MM.1S (cell line): ENCODE results near the gene ARSI.

Source experiments
- DNase-seq: peaks from one replicate; pipeline ENCODE4 v3.0.0-alpha.2; 2015
- H2AFZ ChIP-seq: fragments of 300-600 bp; sonication (generic); 2 replicates; pipeline ENCODE4 v1.6.0; 2016; ENCODE audit warnings: antibody characterized with exemption, low read length
- H3F3A ChIP-seq: fragments of 300-600 bp; sonication (generic); 2 replicates; pipeline ENCODE4 v1.6.1; 2016; ENCODE audit warnings: mild to moderate bottlenecking, antibody characterized with exemption, low read length, moderate library complexity, mixed read lengths; ENCODE audit not compliant: insufficient read depth
- H3K27ac ChIP-seq: fragments of 300-600 bp; sonication (generic); 2 replicates; pipeline ENCODE4 v1.5.1; 2016; ENCODE audit warnings: mild to moderate bottlenecking, low read length
- H3K27me3 ChIP-seq: fragments of 300-600 bp; sonication (generic); replicated peaks from 2 replicates; pipeline ENCODE4 v1.6.0; 2016; ENCODE audit warnings: low read length; ENCODE audit not compliant: insufficient read depth
- H3K36me3 ChIP-seq: fragments of 300-600 bp; sonication (generic); replicated peaks from 2 replicates; pipeline ENCODE4 v1.6.1; 2016; ENCODE audit warnings: mild to moderate bottlenecking, low read length, mixed read lengths; ENCODE audit not compliant: insufficient read depth
- H3K4me1 ChIP-seq: fragments of 300-600 bp; sonication (generic); 2 replicates; pipeline ENCODE4 v1.6.1; 2016; ENCODE audit warnings: low read length, mixed read lengths
- H3K4me2 ChIP-seq: fragments of 300-600 bp; sonication (generic); 2 replicates; pipeline ENCODE4 v1.6.0; 2016; ENCODE audit warnings: low read depth, low read length
- H3K4me3 ChIP-seq: fragments of 300-600 bp; sonication (generic); 2 replicates; pipeline ENCODE4 v1.5.1; 2016; ENCODE audit warnings: low read length, mixed read lengths
- H3K79me2 ChIP-seq: fragments of 300-600 bp; sonication (generic); 2 replicates; pipeline ENCODE4 v1.6.1; 2016; ENCODE audit warnings: mixed run types, low read length, mixed read lengths
- H3K9ac ChIP-seq: fragments of 300-600 bp; sonication (generic); 2 replicates; pipeline ENCODE4 v1.6.1; 2016; ENCODE audit warnings: low read length, mixed read lengths
- H3K9me2 ChIP-seq: fragments of 300-600 bp; sonication (generic); replicated peaks from 2 replicates; pipeline ENCODE4 v1.6.1; 2016; ENCODE audit warnings: mild to moderate bottlenecking, low read length, mixed read lengths; ENCODE audit not compliant: insufficient read depth
- H3K9me3 ChIP-seq: fragments of 300-600 bp; sonication (generic); replicated peaks from 2 replicates; pipeline ENCODE4 v1.6.1; 2016; ENCODE audit warnings: mild to moderate bottlenecking, low read length, mixed read lengths; ENCODE audit not compliant: insufficient read depth
- H4K20me1 ChIP-seq: fragments of 300-600 bp; sonication (generic); 2 replicates; pipeline ENCODE4 v1.6.1; 2016; ENCODE audit warnings: mild to moderate bottlenecking, low read length, moderate library complexity, mixed read lengths; ENCODE audit not compliant: insufficient read depth
- EZH2 ChIP-seq: fragments of 300-600 bp; sonication (generic); optimal IDR thresholded peaks from 2 replicates; pipeline ENCODE3; 2017; ENCODE audit warnings: low read depth, mild to moderate bottlenecking, antibody characterized with exemption, low read length, mixed read lengths
- EZH2phosphoT487 ChIP-seq: fragments of 300-600 bp; sonication (generic); IDR thresholded peaks from 2 replicates; pipeline ENCODE4 v1.6.1; 2018; ENCODE audit warnings: antibody characterized with exemption, low read length
- TF ChIP-seq, protein P1 (sequence below): fragments of 300-600 bp; sonication (generic); IDR thresholded peaks from 2 replicates; pipeline ENCODE4 v1.5.1; 2016; ENCODE audit warnings: antibody characterized with exemption, low read length, mixed read lengths

The ARSI gene

DNA sequence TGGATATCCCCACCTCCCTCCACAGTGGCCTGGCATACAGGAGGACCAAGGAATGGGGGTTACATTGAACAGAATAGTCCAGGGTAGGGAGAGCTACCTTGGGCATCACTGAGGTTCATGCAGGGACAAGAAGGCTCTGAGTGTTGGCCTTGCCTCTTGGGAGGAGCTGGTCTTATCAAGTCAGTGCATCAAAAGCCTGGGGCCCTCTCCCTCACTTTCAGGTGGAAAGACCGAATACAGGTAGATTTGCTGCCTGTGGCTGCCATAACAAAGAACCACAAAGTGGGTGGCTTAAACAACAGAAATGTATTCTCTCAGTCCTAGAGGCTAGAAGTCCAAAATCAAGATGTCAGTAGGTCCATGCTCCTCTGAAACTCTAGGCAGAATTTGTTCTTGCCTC, 18.5 kb upstream of the ARSI start:
- Histone ChIP-seq H3K27ac (no peak overlapping the region), H3K4me3 (no peak overlapping the region), H3K9ac (no peak overlapping the region), H2AFZ (no peak overlapping the region), H4K20me1 (no peaks in the 10 kb centered on the region), H3K9me2 (no peaks in the 10 kb centered on the region), H3F3A (no peaks in the 10 kb centered on the region), H3K79me2 (no peaks in the 10 kb centered on the region), H3K4me2 (no peak overlapping the region), H3K9me3 (no peaks in the 10 kb centered on the region), H3K4me1 (0 out of 2 replicates have a peak, but pooled peaks cover 4% of the 10 kb centered on the region), H3K36me3 (no peaks in the 10 kb centered on the region), H3K27me3 (no peaks in the 10 kb centered on the region)
- TF ChIP-seq EZH2phosphoT487, result no peak
- no peak for TF ChIP-seq EZH2
- TF ChIP-seq, protein P1, sequence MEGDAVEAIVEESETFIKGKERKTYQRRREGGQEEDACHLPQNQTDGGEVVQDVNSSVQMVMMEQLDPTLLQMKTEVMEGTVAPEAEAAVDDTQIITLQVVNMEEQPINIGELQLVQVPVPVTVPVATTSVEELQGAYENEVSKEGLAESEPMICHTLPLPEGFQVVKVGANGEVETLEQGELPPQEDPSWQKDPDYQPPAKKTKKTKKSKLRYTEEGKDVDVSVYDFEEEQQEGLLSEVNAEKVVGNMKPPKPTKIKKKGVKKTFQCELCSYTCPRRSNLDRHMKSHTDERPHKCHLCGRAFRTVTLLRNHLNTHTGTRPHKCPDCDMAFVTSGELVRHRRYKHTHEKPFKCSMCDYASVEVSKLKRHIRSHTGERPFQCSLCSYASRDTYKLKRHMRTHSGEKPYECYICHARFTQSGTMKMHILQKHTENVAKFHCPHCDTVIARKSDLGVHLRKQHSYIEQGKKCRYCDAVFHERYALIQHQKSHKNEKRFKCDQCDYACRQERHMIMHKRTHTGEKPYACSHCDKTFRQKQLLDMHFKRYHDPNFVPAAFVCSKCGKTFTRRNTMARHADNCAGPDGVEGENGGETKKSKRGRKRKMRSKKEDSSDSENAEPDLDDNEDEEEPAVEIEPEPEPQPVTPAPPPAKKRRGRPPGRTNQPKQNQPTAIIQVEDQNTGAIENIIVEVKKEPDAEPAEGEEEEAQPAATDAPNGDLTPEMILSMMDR, result no peak
- DNase-seq, result no peak

DNA sequence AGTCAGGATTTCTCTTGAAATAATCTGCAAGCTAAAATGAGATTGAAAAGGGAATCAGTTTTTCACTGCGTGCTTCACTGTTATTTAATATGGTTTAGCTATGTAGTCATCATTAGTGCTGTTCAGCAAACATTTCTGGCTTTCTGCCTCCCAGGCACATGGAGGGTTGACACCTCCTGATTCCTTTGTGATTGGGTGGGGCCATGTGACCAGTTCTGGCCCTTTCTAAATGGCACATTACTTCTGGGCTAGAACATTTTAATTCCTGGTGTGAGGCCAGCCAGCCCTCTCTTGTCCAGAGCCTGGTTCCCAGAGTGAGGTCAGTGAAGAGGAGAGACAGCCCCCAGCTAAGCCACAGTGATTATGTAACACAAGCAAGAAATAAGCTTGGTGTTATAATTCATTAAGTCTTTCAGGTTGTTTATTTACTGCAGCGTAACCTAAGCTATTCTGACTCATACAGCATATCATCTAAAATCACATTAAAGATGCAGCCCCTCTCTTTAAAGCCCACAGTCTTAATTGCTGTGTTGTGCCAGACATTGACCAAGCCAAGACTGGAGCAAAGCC, 17.4 kb upstream of the ARSI start:
- Histone ChIP-seq H3K9me3 (no peaks in the 10 kb centered on the region), H3K4me3 (no peak overlapping the region), H3K4me1 (0 out of 2 replicates have a peak, but pooled peaks cover 4% of the 10 kb centered on the region), H3K9me2 (no peaks in the 10 kb centered on the region), H2AFZ (no peak overlapping the region), H3K27me3 (no peaks in the 10 kb centered on the region), H3K27ac (no peak overlapping the region), H3F3A (no peaks in the 10 kb centered on the region), H4K20me1 (no peaks in the 10 kb centered on the region), H3K36me3 (no peaks in the 10 kb centered on the region), H3K79me2 (no peaks in the 10 kb centered on the region), H3K9ac (no peak overlapping the region), H3K4me2 (no peak overlapping the region)
- TF ChIP-seq EZH2phosphoT487 (no peak), EZH2 (no peak)
- TF ChIP-seq, protein P1, result no peak
- DNase-seq, result no peak

DNA sequence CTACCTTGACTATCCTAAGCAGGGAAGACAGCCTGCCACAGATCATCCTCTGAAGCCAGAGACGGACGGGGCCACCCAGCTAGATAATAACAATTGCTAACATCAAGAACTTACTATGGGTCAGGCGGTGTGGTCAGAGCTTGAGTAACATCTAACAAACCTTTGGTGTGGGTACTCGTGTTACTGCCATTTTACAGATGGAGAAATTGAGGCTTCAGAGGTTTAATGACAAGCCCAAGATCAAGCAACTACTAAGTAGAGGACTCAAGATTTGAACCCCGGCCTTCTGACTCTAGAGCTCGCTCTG, 16.7 kb upstream of the ARSI start:
- DNase-seq, result no peak
- no peaks in the 10 kb centered on the region for H3K36me3 ChIP-seq
- H3K9me3 ChIP-seq, result no peaks in the 10 kb centered on the region
- H4K20me1 ChIP-seq, result no peaks in the 10 kb centered on the region
- TF ChIP-seq, protein P1, result no peak
- no peak for TF ChIP-seq EZH2
- no peak for TF ChIP-seq EZH2phosphoT487
- H3K27ac ChIP-seq, result no peak overlapping the region
- H3K4me3 ChIP-seq, result no peak overlapping the region
- H3K27me3 ChIP-seq, result no peaks in the 10 kb centered on the region
- no peak overlapping the region for H3K9ac ChIP-seq
- no peak overlapping the region for H3K4me2 ChIP-seq
- no peaks in the 10 kb centered on the region for H3K79me2 ChIP-seq
- H3K9me2 ChIP-seq, result no peaks in the 10 kb centered on the region
- H3F3A ChIP-seq, result no peaks in the 10 kb centered on the region
- H2AFZ ChIP-seq, result no peak overlapping the region
- H3K4me1 ChIP-seq, result peaks cover 10% of the 10 kb centered on the region
